ENCODE measurements around the gene ARHGAP23. TPM values are rescaled to one million over a fixed set of nuclear protein-coding genes. Genes with fewer than 3 reads are reported as not detected.
A peak's percentile ranks its signal among the peaks of the same experiment; 100 is the strongest.

ARHGAP23 gene
- total RNA-seq, 1 experiment from 2014 or later, result 129 TPM

DNA sequence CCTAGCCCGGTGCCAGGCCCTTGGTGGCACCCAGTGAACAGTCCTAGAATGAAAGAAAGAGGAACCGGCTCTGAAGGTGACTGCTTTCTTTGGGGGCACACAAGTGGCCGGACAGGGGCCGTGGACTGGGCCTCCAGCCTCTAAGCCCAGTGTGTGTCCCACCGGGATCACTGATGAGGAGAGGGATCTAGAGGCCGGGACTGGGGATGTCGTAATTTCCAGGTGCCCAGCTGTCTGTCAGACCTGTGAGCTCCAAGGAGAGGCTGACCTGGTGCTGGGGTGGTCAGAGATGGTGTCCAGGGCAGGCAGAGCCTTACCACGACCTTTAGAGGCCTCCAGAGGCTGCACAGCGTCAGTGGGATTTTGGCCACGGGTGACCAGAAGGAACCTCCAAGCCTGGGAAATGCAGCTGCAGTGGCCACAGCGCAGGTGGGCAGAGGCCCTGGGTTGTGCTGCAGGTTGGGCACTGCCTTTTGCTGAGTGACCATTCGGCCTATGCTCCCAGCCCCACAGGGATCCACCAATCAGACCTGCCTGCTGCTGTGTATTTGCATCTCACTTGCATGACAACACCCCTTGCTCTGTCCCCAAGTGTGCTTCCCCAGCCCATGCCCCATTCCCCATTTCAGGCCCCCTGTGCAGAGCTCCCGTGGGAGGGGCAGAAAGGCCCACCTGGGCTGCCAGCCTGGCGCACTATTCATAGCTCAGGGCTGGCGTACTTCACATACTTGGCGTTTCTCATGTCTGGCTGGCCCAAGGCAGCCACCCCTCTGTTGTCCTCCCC, 12.5 kb downstream of the ARHGAP23 start:
- Histone ChIP-seq H3K79me2 (ENCODE audit: low read depth) (no peaks in the 10 kb centered on the region), H3K4me1 (replicated peaks; ENCODE audit: insufficient read depth) (peaks cover 24% of the 10 kb centered on the region), H3K4me3 (no peak overlapping the region), H3K9me2 (ENCODE audit: insufficient read depth) (no peaks in the 10 kb centered on the region), H3K36me3 (ENCODE audit: low read depth) (no peaks in the 10 kb centered on the region), H3F3A (ENCODE audit: insufficient read depth, low read depth) (peaks cover 9% of the 10 kb centered on the region; the same call in 1 of the 2 replicates), H3K27me3 (ENCODE audit: insufficient read depth, low read depth) (no peaks in the 10 kb centered on the region), H2AFZ (no peak overlapping the region), H3K27ac (no peak overlapping the region), H3K9me3 (ENCODE audit: insufficient read depth, low read depth) (no peaks in the 10 kb centered on the region), H4K20me1 (ENCODE audit: insufficient read depth) (peaks cover 6% of the 10 kb centered on the region; the same call in 1 of the 2 replicates), H3K4me2 (no peak overlapping the region)
- ChIA-PET CTCF (no interaction called here), POLR2A (ENCODE audit: unreplicated experiment) (no interaction called here)
- intact Hi-C loops (cut with micrococcal nuclease; ENCODE audit: unreplicated experiment), result loop anchor here (5.0 kb wide), 1 partner anchor 226 kb away; no protein-coding TSS in a partner anchor
- no peak for DNase-seq
- TF ChIP-seq EZH2 (IDR thresholded peaks at IDR 0.05; ENCODE audit: low read depth), result no peak
- no peak for TF ChIP-seq CTCF (conservative IDR thresholded peaks at IDR 0.05)
- BruUV-seq (replicated peaks), result no TSS peak

GRCh38 chr17:38441429-38442061, 13.3 kb downstream of the ARHGAP23 start:
- Histone ChIP-seq H3K36me3 (ENCODE audit: low read depth) (no peaks in the 10 kb centered on the region), H3K4me1 (replicated peaks; ENCODE audit: insufficient read depth) (peaks cover 24% of the 10 kb centered on the region), H3K9me2 (ENCODE audit: insufficient read depth) (no peaks in the 10 kb centered on the region), H3K4me2 (no peak overlapping the region), H4K20me1 (ENCODE audit: insufficient read depth) (peaks cover 6% of the 10 kb centered on the region; the same call in 1 of the 2 replicates), H3F3A (ENCODE audit: insufficient read depth, low read depth) (peaks cover 9% of the 10 kb centered on the region; the same call in 1 of the 2 replicates), H3K27ac (no peak overlapping the region), H3K9me3 (ENCODE audit: insufficient read depth, low read depth) (no peaks in the 10 kb centered on the region), H3K4me3 (no peak overlapping the region), H3K79me2 (ENCODE audit: low read depth) (no peaks in the 10 kb centered on the region), H3K27me3 (ENCODE audit: insufficient read depth, low read depth) (no peaks in the 10 kb centered on the region), H2AFZ (no peak overlapping the region)
- TF ChIP-seq CTCF (conservative IDR thresholded peaks at IDR 0.05), result no peak
- no peak for TF ChIP-seq EZH2 (IDR thresholded peaks at IDR 0.05; ENCODE audit: low read depth)
- POLR2A ChIA-PET (ENCODE audit: unreplicated experiment), result no interaction called here
- DNase-seq, result no peak
- BruUV-seq (replicated peaks), result no TSS peak
- intact Hi-C loops (cut with micrococcal nuclease; ENCODE audit: unreplicated experiment), result loop anchor here (5.0 kb wide), 1 partner anchor 226 kb away; no protein-coding TSS in a partner anchor
- CTCF ChIA-PET, result no interaction called here

DNA sequence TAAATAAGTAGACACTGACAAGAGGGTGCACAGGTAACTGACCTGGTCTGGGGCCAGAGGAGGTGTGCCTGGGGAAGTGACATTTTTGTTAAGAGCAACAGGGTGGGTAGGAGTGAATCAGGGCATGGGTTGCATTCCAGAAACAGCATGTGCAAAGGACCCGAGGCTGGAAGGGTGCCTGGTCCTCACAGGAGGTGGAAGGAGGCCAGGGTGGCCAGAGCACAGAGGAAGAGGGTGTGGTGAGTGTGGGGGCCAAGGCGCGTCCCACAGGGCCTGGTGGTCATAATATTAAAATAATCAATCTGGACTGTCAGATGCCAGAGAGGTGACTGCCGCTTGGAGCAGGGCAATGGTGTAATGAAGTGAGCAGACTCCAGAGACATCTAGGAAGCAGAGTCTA, 14.3 kb downstream of the ARHGAP23 start:
- no peaks in the 10 kb centered on the region for H3K79me2 ChIP-seq (ENCODE audit: low read depth)
- H3K4me3 ChIP-seq, result no peak overlapping the region
- no peaks in the 10 kb centered on the region for H3K27me3 ChIP-seq (ENCODE audit: insufficient read depth, low read depth)
- H3K9me3 ChIP-seq (ENCODE audit: insufficient read depth, low read depth), result no peaks in the 10 kb centered on the region
- ChIA-PET CTCF (no interaction called here), POLR2A (ENCODE audit: unreplicated experiment) (interaction anchor here (0.7 kb wide), 1 partner anchor 10 kb away, joined by 3 read pairs; no protein-coding TSS in a partner anchor)
- peaks cover 32% of the 10 kb centered on the region for H3K4me1 ChIP-seq (replicated peaks; ENCODE audit: insufficient read depth)
- TF ChIP-seq EZH2 (IDR thresholded peaks at IDR 0.05; ENCODE audit: low read depth) (no peak), CTCF (conservative IDR thresholded peaks at IDR 0.05) (no peak)
- intact Hi-C loops (cut with micrococcal nuclease; ENCODE audit: unreplicated experiment), result loop anchor here (5.0 kb wide), 1 partner anchor 225 kb away; no protein-coding TSS in a partner anchor
- peaks cover 9% of the 10 kb centered on the region; the same call in 1 of the 2 replicates for H3F3A ChIP-seq (ENCODE audit: insufficient read depth, low read depth)
- no peak for DNase-seq
- H3K27ac ChIP-seq, result no peak overlapping the region
- H4K20me1 ChIP-seq (ENCODE audit: insufficient read depth), result peaks cover 6% of the 10 kb centered on the region; the same call in 1 of the 2 replicates
- H3K36me3 ChIP-seq (ENCODE audit: low read depth), result no peaks in the 10 kb centered on the region
- no TSS peak for BruUV-seq (replicated peaks)
- H2AFZ ChIP-seq, result no peak overlapping the region
- H3K9me2 ChIP-seq (ENCODE audit: insufficient read depth), result no peaks in the 10 kb centered on the region
- peak overlapping the region; percentile 24; the same call in 1 of the 2 replicates for H3K4me2 ChIP-seq
